ENCODE results near the gene ZCCHC9.
"Not testable (repeated sequence)": the region's sequence is repeated elsewhere in the genome, so short reads cannot be mapped to it uniquely, and the experiment has no call there.

Gene ZCCHC9

DNA sequence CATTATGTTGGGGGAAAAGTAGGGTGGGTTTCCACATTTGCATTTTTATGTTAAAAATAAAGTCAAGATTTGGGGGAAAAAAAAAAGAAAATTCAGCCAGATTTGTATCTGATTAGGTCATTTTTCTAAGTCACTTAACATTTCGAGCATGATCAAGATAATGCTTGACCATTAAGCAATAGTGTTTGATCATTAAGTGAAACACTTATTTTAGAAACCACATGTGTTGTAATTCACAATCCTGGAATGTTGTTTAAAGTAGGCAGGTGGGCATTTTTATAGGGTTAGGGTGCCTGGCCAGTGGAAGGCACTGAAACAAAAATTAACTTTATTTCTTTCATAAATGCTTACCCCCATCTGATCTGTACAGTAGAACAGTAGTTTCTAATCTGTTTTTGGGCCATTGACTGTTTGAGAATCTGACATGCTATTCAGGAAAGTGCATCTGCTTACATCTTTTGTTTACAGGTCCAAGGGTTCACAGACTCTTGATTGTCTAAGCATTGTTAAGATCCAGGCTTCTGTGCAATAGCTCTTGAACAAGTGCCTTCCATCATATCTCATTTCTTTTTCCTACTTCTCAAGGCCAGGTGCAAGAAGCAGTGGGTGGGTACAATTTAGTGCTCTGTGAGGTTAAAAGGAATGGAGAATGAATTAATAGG, 9.1 kb downstream of the ZCCHC9 start:
- DNase-seq = no peak

GRCh38 chr5:81313278-81313677, 11.9 kb downstream of the ZCCHC9 start:
- no peak for DNase-seq

DNA sequence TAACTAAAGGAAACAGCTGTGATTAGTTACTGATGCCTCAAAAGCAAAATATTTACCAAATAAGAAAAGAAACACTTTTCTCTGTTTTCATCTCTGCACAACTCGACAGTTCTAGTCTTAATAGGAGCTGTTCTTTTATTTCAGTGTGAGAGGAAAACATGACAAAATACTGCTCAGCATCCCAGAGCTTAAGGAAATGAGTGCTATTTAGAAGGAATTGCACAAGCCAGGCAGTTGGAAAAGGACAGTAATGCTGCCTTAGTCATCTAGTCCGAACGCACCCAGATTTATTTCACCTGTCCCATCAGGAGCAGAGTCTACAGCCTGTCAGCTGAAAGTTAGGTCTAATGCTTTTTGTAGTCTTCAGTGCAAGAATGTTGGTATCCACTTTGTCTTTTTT, 12.3 kb downstream of the ZCCHC9 start:
- DNase-seq = no peak

DNA sequence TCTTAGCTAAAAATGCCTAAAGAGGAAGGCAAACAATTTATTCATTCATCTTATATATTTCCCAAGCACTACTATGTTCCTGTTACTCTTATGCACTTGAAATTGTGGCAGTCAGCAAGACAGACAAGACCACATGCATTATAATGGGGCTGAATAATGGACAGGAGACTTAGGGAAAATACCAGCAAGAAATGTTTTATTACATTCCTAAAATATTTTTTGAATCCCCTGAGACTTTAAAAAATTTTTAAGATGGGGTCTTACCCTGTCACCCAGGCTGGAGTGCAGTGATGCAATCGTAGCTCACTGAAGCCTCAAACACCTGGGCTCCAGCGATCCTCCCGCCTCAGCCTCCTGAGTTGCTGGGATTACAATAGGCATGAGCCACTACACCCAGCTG, 13.2 kb downstream of the ZCCHC9 start:
- no peak for DNase-seq

- no peak for DNase-seq
Observed at GRCh38 chr5:81315336-81315735, 13.9 kb downstream of the ZCCHC9 start.

- no peak for DNase-seq
Observed at GRCh38 chr5:81315830-81316229, 14.4 kb downstream of the ZCCHC9 start.

DNA sequence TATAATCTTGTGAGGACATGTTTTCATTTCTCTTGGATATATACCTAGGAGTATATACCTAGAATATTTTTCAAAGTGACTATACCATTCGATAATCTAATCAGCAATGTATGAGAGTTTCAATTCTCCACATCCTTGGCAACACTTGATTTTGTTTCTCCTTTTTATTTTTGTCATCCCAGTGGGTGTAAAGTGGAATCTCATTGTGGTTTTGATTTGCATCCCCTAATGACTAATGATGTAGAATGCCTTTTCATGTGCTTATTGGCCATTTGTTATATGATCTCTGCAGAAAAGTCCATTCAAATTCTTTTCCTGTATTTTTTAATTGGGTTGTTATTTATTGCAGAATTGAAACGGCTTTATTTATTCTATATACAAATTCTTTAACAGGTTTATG, 15.2 kb downstream of the ZCCHC9 start:
- no peak for DNase-seq

- no peak for DNase-seq
Observed at GRCh38 chr5:81317536-81317935, 16.1 kb downstream of the ZCCHC9 start.

GRCh38 chr5:81326554-81326953, 25.2 kb downstream of the ZCCHC9 start:
- no peak for DNase-seq

DNA sequence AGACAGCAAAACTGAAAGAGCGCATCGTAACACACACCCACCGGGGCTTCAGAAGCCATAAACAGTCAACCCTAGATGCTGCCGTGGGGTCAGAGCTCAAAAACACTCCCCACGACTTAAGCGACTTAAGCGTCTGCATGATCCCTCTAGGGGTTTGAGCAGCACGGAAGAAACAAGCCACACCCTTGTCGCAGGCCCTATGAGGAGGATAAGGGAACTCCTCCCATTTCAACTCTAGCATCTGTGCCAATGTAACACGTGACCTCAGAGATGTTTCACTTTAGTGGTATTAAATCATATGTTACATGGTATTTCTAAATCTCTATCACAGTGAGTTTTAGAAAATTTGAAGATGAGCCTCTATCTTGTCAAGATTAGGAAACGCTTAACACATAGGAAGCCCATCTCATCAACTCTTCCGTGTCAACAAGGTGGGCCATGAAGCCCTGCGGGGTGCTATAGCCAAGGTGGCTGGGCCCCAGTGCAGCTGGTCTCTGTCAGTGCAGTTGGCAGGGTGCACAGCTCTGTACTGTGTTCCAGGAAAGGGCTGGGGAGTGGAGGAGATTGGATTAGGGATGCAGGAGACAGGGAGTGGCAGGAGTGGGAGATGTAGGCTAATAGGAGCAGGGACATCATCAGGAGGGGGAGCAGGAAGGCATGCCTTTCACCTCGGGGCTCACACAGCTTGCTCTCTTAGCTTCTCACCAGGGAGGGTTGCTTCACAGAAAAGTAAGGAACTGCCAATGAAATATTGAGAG, 33.1 kb downstream of the ZCCHC9 start:
- DNase-seq = no peak

- DNase-seq = no peak
Observed at GRCh38 chr5:81335946-81336345, 34.6 kb downstream of the ZCCHC9 start.

GRCh38 chr5:81336556-81336955, 35.2 kb downstream of the ZCCHC9 start:
- no peak for DNase-seq

- no peak for DNase-seq
Observed at GRCh38 chr5:81337803-81338202, 36.4 kb downstream of the ZCCHC9 start.

- not testable (repeated sequence) for DNase-seq
Observed at GRCh38 chr5:81338213-81338612, 36.8 kb downstream of the ZCCHC9 start.

DNA sequence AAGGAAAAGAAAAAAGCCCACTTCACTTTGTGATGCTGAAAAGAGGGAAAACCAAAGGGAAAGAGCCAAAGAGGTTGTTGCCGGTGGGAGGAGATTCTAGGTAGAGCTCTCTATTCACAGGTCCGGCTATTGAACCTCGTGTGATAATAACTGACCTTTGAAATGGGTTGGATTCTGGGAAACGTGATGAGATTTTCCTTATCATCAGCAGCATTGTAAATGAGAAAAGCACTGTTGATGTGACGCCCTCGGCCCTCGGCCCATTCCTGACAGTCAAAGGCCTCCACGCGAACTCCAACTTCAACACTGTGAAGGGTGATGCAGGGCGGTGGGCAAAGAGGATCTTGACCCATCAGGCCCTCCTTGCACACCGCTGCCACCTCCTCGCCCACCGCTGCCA, 43.3 kb downstream of the ZCCHC9 start:
- DNase-seq = no peak

GRCh38 chr5:81345411-81346003, 44.1 kb downstream of the ZCCHC9 start:
- no peak for DNase-seq

- no peak for DNase-seq
Observed at GRCh38 chr5:81349161-81349560, 47.8 kb downstream of the ZCCHC9 start.

DNA sequence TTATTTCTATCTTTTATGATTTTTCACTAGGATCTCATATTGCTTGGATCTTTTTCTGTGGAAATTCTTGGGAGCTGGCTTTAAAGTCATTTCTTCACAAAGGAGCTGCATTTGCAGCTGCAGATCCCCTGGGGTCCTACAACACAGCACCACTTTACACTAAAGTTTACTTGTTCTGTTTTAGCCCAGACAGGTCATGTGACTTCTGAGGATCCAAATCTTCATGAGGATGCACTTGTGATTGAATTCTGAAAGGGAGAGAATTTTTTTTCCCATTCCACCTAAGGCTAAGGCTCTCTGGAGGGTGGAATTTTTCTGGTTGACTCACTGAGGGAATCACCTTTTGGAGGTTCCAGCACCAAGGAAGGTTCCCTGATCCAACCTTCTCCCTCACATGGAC, 49.1 kb downstream of the ZCCHC9 start:
- DNase-seq = no peak

DNA sequence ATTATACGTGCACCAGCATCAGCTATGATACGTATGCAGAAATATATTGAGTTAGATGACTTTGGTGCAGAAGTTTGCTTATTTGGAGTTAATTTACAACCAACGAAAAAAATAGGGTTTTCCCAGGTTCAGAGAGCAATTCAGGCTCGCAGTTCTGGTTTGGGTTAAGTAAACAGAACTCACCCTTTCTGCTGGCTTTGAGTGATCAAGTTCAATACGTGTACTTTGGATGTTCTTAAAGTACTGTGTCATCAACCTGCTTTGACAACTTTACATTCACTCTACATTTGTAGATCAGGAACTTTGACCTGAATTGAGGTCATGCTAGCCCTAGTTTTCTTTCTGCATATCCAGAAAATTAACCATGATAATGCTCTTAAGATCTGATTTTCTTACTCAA, 51.8 kb downstream of the ZCCHC9 start:
- no peak for DNase-seq

- no peak for DNase-seq
Observed at GRCh38 chr5:81354093-81354492, 52.7 kb downstream of the ZCCHC9 start.

DNA sequence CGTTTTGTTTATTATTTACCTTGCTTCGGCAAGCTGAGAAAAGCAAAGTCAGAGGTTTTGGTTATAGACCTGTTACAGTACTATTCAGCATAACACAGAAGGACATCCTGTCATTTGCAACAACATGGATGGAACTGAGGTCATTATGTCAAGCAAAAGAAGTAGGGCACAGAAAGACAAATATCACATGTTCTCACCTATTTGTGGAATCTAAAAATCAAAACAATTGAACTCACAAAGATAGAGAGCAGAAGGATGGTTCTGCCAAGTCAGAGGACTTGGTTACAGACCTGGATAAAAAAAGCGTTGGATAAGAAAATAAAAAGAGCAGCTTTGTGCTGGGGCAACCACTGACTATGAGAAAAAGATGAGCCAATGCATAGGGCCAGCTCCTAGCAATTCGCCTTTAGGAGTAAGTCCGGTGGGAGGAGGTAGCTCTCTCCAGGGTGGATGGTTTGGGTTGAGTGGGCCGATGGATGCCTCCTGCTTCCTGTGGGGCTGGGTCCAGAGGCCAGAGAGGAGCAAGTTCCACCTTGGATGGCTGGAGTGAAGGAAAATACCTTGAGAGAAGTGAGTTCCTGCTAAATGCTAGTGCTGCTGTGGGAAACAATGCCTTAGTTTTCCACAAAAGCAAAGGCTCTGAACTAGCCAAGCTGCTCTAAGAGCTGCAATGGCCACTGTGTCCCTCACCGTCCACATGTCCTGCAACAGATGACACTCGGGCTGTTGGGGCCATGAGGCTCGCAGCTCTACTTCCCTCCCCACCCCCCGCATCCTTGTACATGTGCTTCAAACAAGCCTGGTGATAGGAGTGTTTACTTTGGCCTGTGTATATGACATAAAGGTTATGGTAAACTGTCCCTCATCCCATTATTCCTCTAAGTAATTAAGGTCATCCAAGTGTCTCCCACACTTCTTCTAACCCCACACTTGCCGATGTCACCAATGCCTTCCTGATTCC, 54.2 kb downstream of the ZCCHC9 start:
- DNase-seq = no peak

- DNase-seq = no peak
Observed at GRCh38 chr5:81359108-81359507, 57.7 kb downstream of the ZCCHC9 start.

DNA sequence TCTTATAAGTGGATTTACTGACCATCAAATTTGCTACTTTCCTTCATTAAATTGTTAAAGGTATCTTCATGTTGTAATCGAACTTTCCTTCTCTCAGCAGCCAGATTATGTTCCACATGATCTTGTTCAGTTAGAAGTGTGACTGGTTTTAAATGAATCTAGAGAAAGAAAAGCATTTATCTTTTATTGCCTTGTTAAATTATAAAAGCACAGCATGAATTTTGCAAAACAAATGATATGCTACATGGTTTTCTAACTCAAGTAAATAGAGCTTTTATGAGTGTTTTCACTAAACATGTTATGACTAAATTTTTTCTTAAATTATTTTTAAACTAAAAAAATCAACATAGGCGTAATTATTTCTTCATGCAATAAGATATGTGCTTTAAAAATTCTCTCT, 58.5 kb downstream of the ZCCHC9 start:
- DNase-seq = no peak
